A172 (cell line): ENCODE results near the gene TMEM117. TPM values are rescaled to one million over a fixed set of nuclear protein-coding genes. Genes with fewer than 3 reads are reported as not detected.

Experiments used
- DNase-seq: peaks from one replicate; pipeline ENCODE4 v3.0.0-alpha.2; 2015; ENCODE audit warnings: low spot score
- total RNA-seq: library from RNA; depleted of rRNA; stranded (reverse); fragments of >200 nt; shearing (Covaris generic); gene quantifications from 2 replicates; pipeline ENCODE4 v1.2.3, GENCODE V29; 2014

Gene TMEM117
- total RNA-seq, 1 experiment from 2014 or later, result 12.2 TPM

- DNase-seq, result no peak
These were observed 128.2 kb downstream of the TMEM117 start for GRCh38 chr12:43964033-43964432.

GRCh38 chr12:43964961-43965360 lies 129.1 kb downstream of the TMEM117 start:
- DNase-seq, result no peak

- no peak for DNase-seq
These were observed 130.0 kb downstream of the TMEM117 start for GRCh38 chr12:43965899-43966298.

GRCh38 chr12:43968736-43969135 lies 132.9 kb downstream of the TMEM117 start:
- DNase-seq, result no peak

GRCh38 chr12:43969882-43970281 lies 134.0 kb downstream of the TMEM117 start:
- DNase-seq, result peak; percentile 50

GRCh38 chr12:43973385-43973784 lies 137.5 kb downstream of the TMEM117 start:
- DNase-seq, result no peak

GRCh38 chr12:43973993-43974392 lies 138.1 kb downstream of the TMEM117 start:
- DNase-seq, result no peak

GRCh38 chr12:43976027-43976426 lies 140.1 kb downstream of the TMEM117 start:
- DNase-seq, result no peak

GRCh38 chr12:43978556-43978955 lies 142.7 kb downstream of the TMEM117 start:
- no peak for DNase-seq

- no peak for DNase-seq
These were observed 143.6 kb downstream of the TMEM117 start for GRCh38 chr12:43979450-43979849.

GRCh38 chr12:43980627-43981191 lies 144.8 kb downstream of the TMEM117 start:
- no peak for DNase-seq

GRCh38 chr12:43981726-43982125 lies 145.8 kb downstream of the TMEM117 start:
- no peak for DNase-seq

GRCh38 chr12:43982544-43982943 lies 146.7 kb downstream of the TMEM117 start:
- DNase-seq, result no peak

GRCh38 chr12:43988838-43989560 lies 153.1 kb downstream of the TMEM117 start:
- peak; percentile 3 for DNase-seq

GRCh38 chr12:43992856-43993255 lies 157.0 kb downstream of the TMEM117 start:
- DNase-seq, result no peak

GRCh38 chr12:44000309-44000952 lies 164.6 kb downstream of the TMEM117 start:
- peak; percentile 25 for DNase-seq

GRCh38 chr12:44002607-44003006 lies 166.7 kb downstream of the TMEM117 start:
- DNase-seq, result no peak

GRCh38 chr12:44003721-44004120 lies 167.8 kb downstream of the TMEM117 start:
- DNase-seq, result no peak

GRCh38 chr12:44015333-44015941 lies 179.6 kb downstream of the TMEM117 start:
- DNase-seq, result peak; percentile 37

- DNase-seq, result no peak
These were observed 181.3 kb downstream of the TMEM117 start for GRCh38 chr12:44017216-44017615.

- no peak for DNase-seq
These were observed 183.2 kb downstream of the TMEM117 start for GRCh38 chr12:44019118-44019517.

- DNase-seq, result no peak
These were observed 184.7 kb downstream of the TMEM117 start for GRCh38 chr12:44020555-44020954.
